ENCODE measurements around the gene CLCA2. TPM values are rescaled to one million over a fixed set of nuclear protein-coding genes. Genes with fewer than 3 reads are reported as not detected.

CLCA2 gene
- polyA plus RNA-seq, 1 experiment, result 0.42 TPM

- CTCF ChIA-PET, result interaction anchor here (1.2 kb wide), 1 partner anchor 11 kb away, joined by 3 read pairs; no protein-coding TSS in a partner anchor
- H3K27me3 ChIP-seq (ENCODE audit: control insufficient read depth, insufficient read depth, low read length), result no peaks in the 10 kb centered on the region
- H3K36me3 ChIP-seq (ENCODE audit: control insufficient read depth, insufficient read depth, low read length), result no peaks in the 10 kb centered on the region
- DNase-seq (ENCODE audit: low read depth), result no peak
- no peak overlapping the region for H3K4me3 ChIP-seq (ENCODE audit: low read depth, low read length)
- POLR2A ChIA-PET, result no interaction called here
- TF ChIP-seq, protein P1, sequence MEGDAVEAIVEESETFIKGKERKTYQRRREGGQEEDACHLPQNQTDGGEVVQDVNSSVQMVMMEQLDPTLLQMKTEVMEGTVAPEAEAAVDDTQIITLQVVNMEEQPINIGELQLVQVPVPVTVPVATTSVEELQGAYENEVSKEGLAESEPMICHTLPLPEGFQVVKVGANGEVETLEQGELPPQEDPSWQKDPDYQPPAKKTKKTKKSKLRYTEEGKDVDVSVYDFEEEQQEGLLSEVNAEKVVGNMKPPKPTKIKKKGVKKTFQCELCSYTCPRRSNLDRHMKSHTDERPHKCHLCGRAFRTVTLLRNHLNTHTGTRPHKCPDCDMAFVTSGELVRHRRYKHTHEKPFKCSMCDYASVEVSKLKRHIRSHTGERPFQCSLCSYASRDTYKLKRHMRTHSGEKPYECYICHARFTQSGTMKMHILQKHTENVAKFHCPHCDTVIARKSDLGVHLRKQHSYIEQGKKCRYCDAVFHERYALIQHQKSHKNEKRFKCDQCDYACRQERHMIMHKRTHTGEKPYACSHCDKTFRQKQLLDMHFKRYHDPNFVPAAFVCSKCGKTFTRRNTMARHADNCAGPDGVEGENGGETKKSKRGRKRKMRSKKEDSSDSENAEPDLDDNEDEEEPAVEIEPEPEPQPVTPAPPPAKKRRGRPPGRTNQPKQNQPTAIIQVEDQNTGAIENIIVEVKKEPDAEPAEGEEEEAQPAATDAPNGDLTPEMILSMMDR (IDR thresholded peaks at IDR 0.05; ENCODE audit: insufficient read depth, low read depth, low read length), result no peak
These were observed 25.1 kb downstream of the CLCA2 start for GRCh38 chr1:86449103-86449502.

DNA sequence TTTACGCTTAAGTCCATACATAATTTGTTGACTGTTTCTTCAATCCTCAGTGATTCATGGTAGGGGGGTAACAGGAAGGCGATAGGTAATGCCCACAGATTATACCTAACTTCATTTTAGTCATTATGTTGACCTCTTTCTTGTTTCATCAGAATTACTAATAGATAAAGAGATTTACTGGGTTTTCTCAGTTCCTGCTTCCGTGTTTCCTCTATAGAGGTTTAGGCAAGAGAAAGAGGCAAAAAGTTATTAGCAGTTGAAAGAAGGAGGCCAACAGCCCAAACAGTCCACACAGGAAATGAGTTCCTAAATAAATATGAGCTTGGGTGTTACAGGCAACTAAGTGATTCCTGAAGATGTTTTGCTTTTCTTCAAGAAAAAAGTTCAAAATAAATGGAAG lies 26.9 kb downstream of the CLCA2 start:
- H3K4me3 ChIP-seq (ENCODE audit: low read depth, low read length), result no peak overlapping the region
- H3K36me3 ChIP-seq (ENCODE audit: control insufficient read depth, insufficient read depth, low read length), result no peaks in the 10 kb centered on the region
- ChIA-PET POLR2A (no interaction called here), CTCF (no interaction called here)
- DNase-seq (ENCODE audit: low read depth), result no peak
- TF ChIP-seq, protein P1 (IDR thresholded peaks at IDR 0.05; ENCODE audit: insufficient read depth, low read depth, low read length), result no peak
- no peaks in the 10 kb centered on the region for H3K27me3 ChIP-seq (ENCODE audit: control insufficient read depth, insufficient read depth, low read length)

DNA sequence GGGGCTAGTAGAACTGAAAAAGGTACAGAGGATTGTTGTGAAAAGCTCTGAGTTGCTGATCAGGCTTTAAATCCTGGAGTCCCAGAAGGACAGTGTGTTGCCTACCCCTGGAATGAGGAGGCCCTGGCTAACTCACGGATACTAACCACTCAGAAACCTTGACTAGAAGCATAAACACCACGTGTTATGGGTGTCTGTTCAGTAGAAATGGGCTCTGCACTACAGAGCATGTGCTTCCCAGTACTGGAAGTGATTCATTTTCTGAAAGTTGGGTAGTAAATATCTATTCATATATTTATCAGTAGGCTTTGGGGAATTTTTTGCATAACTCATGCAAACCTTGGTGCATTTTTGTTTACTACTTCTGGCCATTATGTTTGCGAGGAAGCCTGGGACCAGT lies 29.7 kb downstream of the CLCA2 start:
- no peaks in the 10 kb centered on the region for H3K27me3 ChIP-seq (ENCODE audit: control insufficient read depth, insufficient read depth, low read length)
- POLR2A ChIA-PET, result no interaction called here
- no peak for DNase-seq (ENCODE audit: low read depth)
- no peaks in the 10 kb centered on the region for H3K36me3 ChIP-seq (ENCODE audit: control insufficient read depth, insufficient read depth, low read length)
- TF ChIP-seq, protein P1 (IDR thresholded peaks at IDR 0.05; ENCODE audit: insufficient read depth, low read depth, low read length), result no peak
- CTCF ChIA-PET, result interaction anchor here (1.3 to 1.9 kb wide), 2 partner anchors 14 to 19 kb away, joined by 4 to 6 read pairs; no protein-coding TSS in a partner anchor
- no peak overlapping the region for H3K4me3 ChIP-seq (ENCODE audit: low read depth, low read length)

- CTCF ChIA-PET, result no interaction called here
- POLR2A ChIA-PET, result no interaction called here
- TF ChIP-seq, protein P1 (IDR thresholded peaks at IDR 0.05; ENCODE audit: insufficient read depth, low read depth, low read length), result no peak
- Histone ChIP-seq H3K27me3 (ENCODE audit: control insufficient read depth, insufficient read depth, low read length) (no peaks in the 10 kb centered on the region), H3K4me3 (ENCODE audit: low read depth, low read length) (no peak overlapping the region), H3K36me3 (ENCODE audit: control insufficient read depth, insufficient read depth, low read length) (no peaks in the 10 kb centered on the region)
- DNase-seq (ENCODE audit: low read depth), result no peak
These were observed 31.1 kb downstream of the CLCA2 start for GRCh38 chr1:86455073-86455472.

DNA sequence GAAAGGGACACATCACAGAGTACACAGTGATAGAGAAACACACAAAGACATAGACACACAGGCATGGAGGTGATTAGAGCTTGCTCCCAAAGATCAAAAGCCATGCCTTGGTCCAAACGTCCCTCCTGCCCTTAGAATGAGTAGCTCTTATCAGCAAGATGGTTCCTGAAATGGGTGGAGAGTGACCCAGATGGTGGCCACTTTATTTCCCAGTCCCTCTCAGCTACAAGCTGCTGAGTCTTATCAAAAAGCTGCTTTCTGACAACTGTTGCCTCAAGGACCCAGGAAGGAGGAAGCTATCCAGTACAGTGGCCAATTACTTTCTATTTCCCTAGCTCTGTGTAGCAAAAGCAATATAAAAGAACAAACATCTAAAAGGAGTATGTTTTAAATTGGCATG lies 37.0 kb downstream of the CLCA2 start:
- ChIA-PET POLR2A (interaction anchor here (0.6 kb wide), 1 partner anchor 117 kb away, joined by 3 read pairs; no protein-coding TSS in a partner anchor), CTCF (interaction anchor here (1.1 to 6.1 kb wide), 2 partner anchors 13 to 31 kb away, joined by 3 to 41 read pairs; no protein-coding TSS in a partner anchor)
- H3K27me3 ChIP-seq (ENCODE audit: control insufficient read depth, insufficient read depth, low read length), result no peaks in the 10 kb centered on the region
- no peaks in the 10 kb centered on the region for H3K36me3 ChIP-seq (ENCODE audit: control insufficient read depth, insufficient read depth, low read length)
- TF ChIP-seq, protein P1 (IDR thresholded peaks at IDR 0.05; ENCODE audit: insufficient read depth, low read depth, low read length), result no peak
- H3K4me3 ChIP-seq (ENCODE audit: low read depth, low read length), result no peak overlapping the region
- DNase-seq (ENCODE audit: low read depth), result no peak
